A549 (cell line): ENCODE measurements around the gene DCLRE1A.

Experiments
- EP300 ChIP-seq, 2 experiments: fragments of >200 bp; sonication (Bioruptor Twin); formaldehyde crosslinking; IDR thresholded peaks; 2 replicates in 1 of 2; 3 replicates in 1 of 2; pipeline ENCODE4 v1.6.1; 2016 to 2017
- HOXA7 ChIP-seq: fragments of 250-450 bp; sonication (Bioruptor Pico); IDR thresholded peaks from 2 replicates; pipeline ENCODE4 v1.5.0; 2020; ENCODE audit warnings: mild to moderate bottlenecking, moderate library complexity
- NPAS2 ChIP-seq: fragments of 250-450 bp; sonication (Bioruptor Pico); IDR thresholded peaks from 2 replicates; pipeline ENCODE4 v1.8.0; 2022; ENCODE audit warnings: mild to moderate bottlenecking, moderate library complexity, borderline replicate concordance
- POLR2A ChIP-seq: IDR thresholded peaks from 2 replicates; pipeline ENCODE4 v1.6.1; 2012; ENCODE audit warnings: mild to moderate bottlenecking, low read length
- RAD21 ChIP-seq, 2 experiments: fragments of >200 bp in 1 of 2; sonication (Bioruptor Twin) in 1 of 2; formaldehyde crosslinking in 1 of 2; IDR thresholded peaks in 1 of 2; conservative IDR thresholded peaks in 1 of 2; 2 replicates in 1 of 2; 3 replicates in 1 of 2; pipeline ENCODE4 v1.6.1; 2012 to 2018; ENCODE audit warnings: inconsistent platforms in 1 of 2
- RARB ChIP-seq: fragments of 250-450 bp; sonication (Bioruptor Pico); IDR thresholded peaks from 2 replicates; pipeline ENCODE4 v1.8.0; 2021; ENCODE audit warnings: mild to moderate bottlenecking, moderate library complexity
- RNF2 ChIP-seq: fragments of 200-600 bp; sonication (generic); IDR thresholded peaks from 2 replicates; pipeline ENCODE4 v1.6.1; 2016; ENCODE audit warnings: low read depth, mild to moderate bottlenecking, antibody characterized with exemption, moderate library complexity, borderline replicate concordance
- SREBF2 ChIP-seq: fragments of 450-650 bp; IDR thresholded peaks from 2 replicates; pipeline ENCODE4 v1.6.1; 2014; ENCODE audit warnings: mild to moderate bottlenecking, moderate library complexity
- TF ChIP-seq, protein P1 (sequence below): fragments of >200 bp; sonication (Bioruptor Twin); formaldehyde crosslinking; IDR thresholded peaks from 3 replicates; pipeline ENCODE4 v1.5.1; 2016
- TF ChIP-seq, protein P2 (sequence below): IDR thresholded peaks from 2 replicates; pipeline ENCODE4 v1.6.1; 2012

DNA sequence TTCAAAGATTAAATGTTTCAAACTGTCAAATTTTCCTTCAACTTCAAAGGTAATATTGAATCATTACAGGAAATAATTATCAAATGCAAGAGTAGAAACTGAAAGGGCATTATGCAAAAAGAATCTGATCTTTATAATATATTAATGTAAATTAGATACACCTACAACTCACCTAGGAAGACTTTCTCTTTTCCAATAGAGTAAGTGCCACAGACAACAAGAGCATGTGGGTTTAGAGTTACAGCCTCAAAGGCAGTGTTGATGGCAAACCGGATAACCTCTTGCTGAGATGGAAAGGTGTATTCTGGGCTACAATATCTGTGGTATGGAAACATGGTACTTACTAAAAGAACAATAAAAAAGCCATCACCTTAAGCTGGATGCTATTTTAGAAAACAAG, 11.7 kb downstream of the DCLRE1A start:
- TF ChIP-seq, protein P1, sequence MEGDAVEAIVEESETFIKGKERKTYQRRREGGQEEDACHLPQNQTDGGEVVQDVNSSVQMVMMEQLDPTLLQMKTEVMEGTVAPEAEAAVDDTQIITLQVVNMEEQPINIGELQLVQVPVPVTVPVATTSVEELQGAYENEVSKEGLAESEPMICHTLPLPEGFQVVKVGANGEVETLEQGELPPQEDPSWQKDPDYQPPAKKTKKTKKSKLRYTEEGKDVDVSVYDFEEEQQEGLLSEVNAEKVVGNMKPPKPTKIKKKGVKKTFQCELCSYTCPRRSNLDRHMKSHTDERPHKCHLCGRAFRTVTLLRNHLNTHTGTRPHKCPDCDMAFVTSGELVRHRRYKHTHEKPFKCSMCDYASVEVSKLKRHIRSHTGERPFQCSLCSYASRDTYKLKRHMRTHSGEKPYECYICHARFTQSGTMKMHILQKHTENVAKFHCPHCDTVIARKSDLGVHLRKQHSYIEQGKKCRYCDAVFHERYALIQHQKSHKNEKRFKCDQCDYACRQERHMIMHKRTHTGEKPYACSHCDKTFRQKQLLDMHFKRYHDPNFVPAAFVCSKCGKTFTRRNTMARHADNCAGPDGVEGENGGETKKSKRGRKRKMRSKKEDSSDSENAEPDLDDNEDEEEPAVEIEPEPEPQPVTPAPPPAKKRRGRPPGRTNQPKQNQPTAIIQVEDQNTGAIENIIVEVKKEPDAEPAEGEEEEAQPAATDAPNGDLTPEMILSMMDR = no peak
- no peak for TF ChIP-seq RAD21 (conservative IDR thresholded peaks at IDR 0.05 in 1 of 2, IDR thresholded peaks at IDR 0.05 in 1 of 2)
- TF ChIP-seq RARB (CRISPR knock-in tag) = no peak
- TF ChIP-seq SREBF2 = no peak
- TF ChIP-seq HOXA7 (CRISPR knock-in tag) = no peak
- no peak for TF ChIP-seq EP300 (IDR thresholded peaks at IDR 0.05)
- no peak for TF ChIP-seq RNF2
- TF ChIP-seq, protein P2, sequence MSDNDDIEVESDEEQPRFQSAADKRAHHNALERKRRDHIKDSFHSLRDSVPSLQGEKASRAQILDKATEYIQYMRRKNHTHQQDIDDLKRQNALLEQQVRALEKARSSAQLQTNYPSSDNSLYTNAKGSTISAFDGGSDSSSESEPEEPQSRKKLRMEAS = no peak
- TF ChIP-seq POLR2A = no peak
- no peak for TF ChIP-seq NPAS2 (CRISPR knock-in tag)
